Astrocyte (in vitro differentiated cells and primary cell): ENCODE results near the gene ZNF200. TPM values are rescaled to one million over a fixed set of nuclear protein-coding genes. Genes with fewer than 3 reads are reported as not detected.

Source experiments
- DNase-seq: peaks from one replicate; pipeline ENCODE4 v3.0.0-alpha.2; 2010; ENCODE audit warnings: low read depth
- FAIRE-seq: peaks from 2 replicates; lab custom pipeline; 2011; peaks lifted over from hg19 to GRCh38; lab: Jason Lieb, UNC
- H2AFZ ChIP-seq: 2 replicates; pipeline ENCODE4 v1.6.0; 2012; ENCODE audit warnings: low read depth, low read length, inconsistent platforms
- H3K27ac ChIP-seq: 2 replicates; pipeline ENCODE4 v1.5.1; 2011; ENCODE audit warnings: low read depth, low read length, inconsistent platforms
- H3K27me3 ChIP-seq: 2 replicates; pipeline ENCODE4 v1.6.0; 2011; ENCODE audit warnings: low read length, inconsistent platforms; ENCODE audit not compliant: insufficient read depth
- H3K36me3 ChIP-seq: 2 replicates; pipeline ENCODE4 v1.5.1; 2011; ENCODE audit warnings: low read length, inconsistent platforms; ENCODE audit not compliant: insufficient read depth
- H3K4me1 ChIP-seq: 2 replicates; pipeline ENCODE4 v1.5.1; 2011; ENCODE audit warnings: low read length, inconsistent platforms; ENCODE audit not compliant: insufficient read depth
- H3K4me2 ChIP-seq: 2 replicates; pipeline ENCODE4 v1.6.0; 2012; ENCODE audit warnings: low read length, inconsistent platforms
- H3K4me3 ChIP-seq: 2 replicates; pipeline ENCODE4 v1.5.1; 2011; ENCODE audit warnings: low read depth, mild to moderate bottlenecking, low read length, inconsistent platforms; ENCODE audit not compliant: insufficient read depth
- H3K79me2 ChIP-seq: 2 replicates; pipeline ENCODE4 v1.6.0; 2012; ENCODE audit warnings: mild to moderate bottlenecking, low read length, inconsistent platforms; ENCODE audit not compliant: insufficient read depth
- H3K9ac ChIP-seq: 2 replicates; pipeline ENCODE4 v1.6.0; 2012; ENCODE audit warnings: mild to moderate bottlenecking, low read length, inconsistent platforms
- H3K9me3 ChIP-seq: 2 replicates; pipeline ENCODE4 v1.5.1; 2012; ENCODE audit warnings: low read depth, mild to moderate bottlenecking, low read length, inconsistent platforms; ENCODE audit not compliant: insufficient read depth
- H4K20me1 ChIP-seq: 2 replicates; pipeline ENCODE4 v1.6.0; 2012; ENCODE audit warnings: low read length, inconsistent platforms; ENCODE audit not compliant: insufficient read depth
- H3K27ac Mint-ChIP-seq: one replicate; pipeline ENCODE4 v1.8.0; 2021; ENCODE audit warnings: mild to moderate bottlenecking, mixed read lengths; ENCODE audit not compliant: unreplicated experiment
- H3K27me3 Mint-ChIP-seq: one replicate; pipeline ENCODE4 v1.8.0; 2021; ENCODE audit warnings: low read depth, mixed read lengths; ENCODE audit not compliant: unreplicated experiment
- H3K36me3 Mint-ChIP-seq: one replicate; pipeline ENCODE4 v1.8.0; 2021; ENCODE audit warnings: low read depth, mixed read lengths; ENCODE audit not compliant: unreplicated experiment
- H3K4me1 Mint-ChIP-seq: one replicate; pipeline ENCODE4 v1.8.0; 2021; ENCODE audit warnings: low read depth, mixed read lengths; ENCODE audit not compliant: unreplicated experiment
- H3K4me3 Mint-ChIP-seq: one replicate; pipeline ENCODE4 v1.8.0; 2021; ENCODE audit warnings: mild to moderate bottlenecking, moderate library complexity, mixed read lengths; ENCODE audit not compliant: unreplicated experiment
- H3K9me3 Mint-ChIP-seq: one replicate; pipeline ENCODE4 v1.8.0; 2021; ENCODE audit warnings: mild to moderate bottlenecking, mixed read lengths; ENCODE audit not compliant: unreplicated experiment
- EZH2 ChIP-seq: IDR thresholded peaks from 2 replicates; pipeline ENCODE4 v1.6.1; 2012; ENCODE audit warnings: mild to moderate bottlenecking, low read length, inconsistent platforms; ENCODE audit not compliant: insufficient read depth
- total RNA-seq: library from RNA; stranded (reverse); gene quantifications from 2 replicates; pipeline ENCODE4 v1.2.1, GENCODE V29; 2021
- TF ChIP-seq, protein P1 (sequence below): IDR thresholded peaks from 2 replicates; pipeline ENCODE4 v1.5.1; 2011; ENCODE audit warnings: low read depth, mild to moderate bottlenecking, inconsistent platforms, low read length, moderate library complexity; ENCODE audit not compliant: insufficient read depth

ZNF200 gene
- total RNA-seq, 1 donor from 2014 or later: 9.2 TPM

DNA sequence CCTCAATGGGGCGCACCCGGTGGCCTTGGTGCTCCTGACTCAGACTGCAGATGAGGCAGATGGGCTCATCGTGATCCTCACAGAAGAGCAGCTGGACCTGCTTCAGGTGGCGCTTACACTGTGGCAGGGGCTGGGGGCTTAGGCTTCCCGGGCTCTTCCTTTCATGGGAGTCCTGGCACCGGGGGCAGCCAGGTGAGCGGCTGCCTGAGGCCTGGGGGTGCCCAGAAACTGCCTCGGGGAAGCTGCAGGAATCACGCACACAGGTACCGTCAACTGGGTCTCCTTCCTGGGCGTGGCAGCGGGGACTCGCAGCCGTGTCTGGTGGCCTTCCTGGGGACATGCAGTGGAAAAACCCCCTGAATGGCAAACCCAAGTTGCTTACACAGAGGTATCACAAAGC is 14.5 kb upstream of the ZNF200 start:
- Histone ChIP-seq H3K27me3 (no peaks in the 10 kb centered on the region), H4K20me1 (no peaks in the 10 kb centered on the region), H3K36me3 (no peaks in the 10 kb centered on the region), H3K9me3 (no peaks in the 10 kb centered on the region), H2AFZ (no peak overlapping the region), H3K4me1 (no peaks in the 10 kb centered on the region), H3K27ac (no peak overlapping the region), H3K4me3 (no peak overlapping the region), H3K4me2 (no peak overlapping the region), H3K9ac (no peak overlapping the region), H3K79me2 (no peaks in the 10 kb centered on the region)
- Mint-ChIP-seq H3K27ac (no peak overlapping the region), H3K36me3 (no peaks in the 10 kb centered on the region), H3K4me1 (no peaks in the 10 kb centered on the region), H3K9me3 (peaks cover 2% of the 10 kb centered on the region), H3K4me3 (no peak overlapping the region), H3K27me3 (peaks cover 17% of the 10 kb centered on the region)
- TF ChIP-seq, protein P1, sequence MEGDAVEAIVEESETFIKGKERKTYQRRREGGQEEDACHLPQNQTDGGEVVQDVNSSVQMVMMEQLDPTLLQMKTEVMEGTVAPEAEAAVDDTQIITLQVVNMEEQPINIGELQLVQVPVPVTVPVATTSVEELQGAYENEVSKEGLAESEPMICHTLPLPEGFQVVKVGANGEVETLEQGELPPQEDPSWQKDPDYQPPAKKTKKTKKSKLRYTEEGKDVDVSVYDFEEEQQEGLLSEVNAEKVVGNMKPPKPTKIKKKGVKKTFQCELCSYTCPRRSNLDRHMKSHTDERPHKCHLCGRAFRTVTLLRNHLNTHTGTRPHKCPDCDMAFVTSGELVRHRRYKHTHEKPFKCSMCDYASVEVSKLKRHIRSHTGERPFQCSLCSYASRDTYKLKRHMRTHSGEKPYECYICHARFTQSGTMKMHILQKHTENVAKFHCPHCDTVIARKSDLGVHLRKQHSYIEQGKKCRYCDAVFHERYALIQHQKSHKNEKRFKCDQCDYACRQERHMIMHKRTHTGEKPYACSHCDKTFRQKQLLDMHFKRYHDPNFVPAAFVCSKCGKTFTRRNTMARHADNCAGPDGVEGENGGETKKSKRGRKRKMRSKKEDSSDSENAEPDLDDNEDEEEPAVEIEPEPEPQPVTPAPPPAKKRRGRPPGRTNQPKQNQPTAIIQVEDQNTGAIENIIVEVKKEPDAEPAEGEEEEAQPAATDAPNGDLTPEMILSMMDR: no peak
- no peak for TF ChIP-seq EZH2
- no peak for DNase-seq
- no peak for FAIRE-seq

- Mint-ChIP-seq H3K4me1 (no peaks in the 10 kb centered on the region), H3K27ac (no peak overlapping the region), H3K36me3 (no peaks in the 10 kb centered on the region), H3K9me3 (peaks cover 3% of the 10 kb centered on the region), H3K4me3 (no peak overlapping the region), H3K27me3 (peaks cover 20% of the 10 kb centered on the region)
- Histone ChIP-seq H4K20me1 (no peaks in the 10 kb centered on the region), H3K9me3 (no peaks in the 10 kb centered on the region), H3K9ac (no peak overlapping the region), H3K27ac (no peak overlapping the region), H3K27me3 (no peaks in the 10 kb centered on the region), H3K79me2 (no peaks in the 10 kb centered on the region), H3K36me3 (no peaks in the 10 kb centered on the region), H3K4me3 (no peak overlapping the region), H2AFZ (no peak overlapping the region), H3K4me2 (no peak overlapping the region), H3K4me1 (no peaks in the 10 kb centered on the region)
- TF ChIP-seq, protein P1: no peak
- TF ChIP-seq EZH2: no peak
- DNase-seq (no peak), FAIRE-seq (no peak)
These were observed 14.1 kb upstream of the ZNF200 start for GRCh38 chr16:3249020-3249419.

GRCh38 chr16:3248596-3248995 is 13.6 kb upstream of the ZNF200 start:
- no peak for FAIRE-seq
- no peak overlapping the region for H2AFZ ChIP-seq
- Mint-ChIP-seq H3K9me3 (peaks cover 5% of the 10 kb centered on the region), H3K4me1 (no peaks in the 10 kb centered on the region), H3K27me3 (peaks cover 22% of the 10 kb centered on the region), H3K27ac (no peak overlapping the region), H3K4me3 (no peak overlapping the region), H3K36me3 (no peaks in the 10 kb centered on the region)
- no peaks in the 10 kb centered on the region for H3K27me3 ChIP-seq
- no peaks in the 10 kb centered on the region for H3K79me2 ChIP-seq
- no peak overlapping the region for H3K9ac ChIP-seq
- no peak for DNase-seq
- H3K27ac ChIP-seq: no peak overlapping the region
- no peaks in the 10 kb centered on the region for H3K9me3 ChIP-seq
- no peaks in the 10 kb centered on the region for H3K4me1 ChIP-seq
- no peak for TF ChIP-seq EZH2
- TF ChIP-seq, protein P1: no peak
- no peaks in the 10 kb centered on the region for H3K36me3 ChIP-seq
- H3K4me2 ChIP-seq: no peak overlapping the region
- no peaks in the 10 kb centered on the region for H4K20me1 ChIP-seq
- H3K4me3 ChIP-seq: no peak overlapping the region
